Natural killer cell (primary cell): ENCODE measurements around the gene HDHD2. TPM values are rescaled to one million over a fixed set of nuclear protein-coding genes. Genes with fewer than 3 reads are reported as not detected.
A peak's percentile ranks its signal among the peaks of the same experiment; 100 is the strongest.

Experiments
- ATAC-seq, 3 donors: fragments of 150-1000 bp in 2 of 3; fragments of 200-7000 bp in 1 of 3; cut with Tn5 transposase; 1 replicate in 1 of 3; 2 replicates in 2 of 3; pipeline ENCODE4 v1.10.0; 2021; ENCODE audit warnings: mild to moderate bottlenecking in 2 of 3, moderate library complexity in 2 of 3
- DNase-seq, 2 donors: peaks; one replicate each; pipeline versions ENCODE4 v3.0.0 to v3.0.0-alpha.2; 2013 to 2021; ENCODE audit warnings: mixed read lengths in 1 of 2
- H3K27ac ChIP-seq: one replicate; pipeline ENCODE4 v1.5.1; 2013; ENCODE audit warnings: mild to moderate bottlenecking, low read length
- H3K27me3 ChIP-seq: one replicate; pipeline ENCODE4 v1.6.1; 2013; ENCODE audit warnings: low read length; ENCODE audit not compliant: control insufficient read depth, insufficient read depth
- H3K36me3 ChIP-seq: one replicate; pipeline ENCODE4 v1.6.1; 2013; ENCODE audit warnings: low read length; ENCODE audit not compliant: control insufficient read depth, insufficient read depth
- H3K4me1 ChIP-seq: one replicate; pipeline ENCODE4 v1.6.1; 2013; ENCODE audit warnings: low read length; ENCODE audit not compliant: control insufficient read depth, insufficient read depth
- H3K4me3 ChIP-seq: one replicate; pipeline ENCODE4 v1.5.1; 2013; ENCODE audit warnings: low read length
- H3K9me3 ChIP-seq: one replicate; pipeline ENCODE4 v1.6.1; 2013; ENCODE audit warnings: low read length; ENCODE audit not compliant: control insufficient read depth, insufficient read depth
- H3K27ac Mint-ChIP-seq, 2 donors: one replicate each; pipeline ENCODE4 v1.8.0; 2022; ENCODE audit warnings: mild to moderate bottlenecking in 2 of 2, mixed read lengths in 2 of 2, moderate library complexity in 1 of 2
- H3K27me3 Mint-ChIP-seq, 2 donors: one replicate each; pipeline ENCODE4 v1.8.0; 2022; ENCODE audit warnings: low read depth in 2 of 2, mixed read lengths in 2 of 2
- H3K36me3 Mint-ChIP-seq: one replicate; pipeline ENCODE4 v1.8.0; 2022; ENCODE audit warnings: mixed read lengths
- H3K4me1 Mint-ChIP-seq, 2 donors: one replicate each; pipeline ENCODE4 v1.8.0; 2022; ENCODE audit warnings: mixed read lengths in 2 of 2
- H3K4me3 Mint-ChIP-seq: one replicate; pipeline ENCODE4 v1.8.0; 2022; ENCODE audit warnings: mild to moderate bottlenecking, moderate library complexity, mixed read lengths
- H3K9me3 Mint-ChIP-seq, 2 donors: one replicate each; pipeline ENCODE4 v1.8.0; 2022; ENCODE audit warnings: mixed read lengths in 2 of 2
- WGBS: methylation state at CpG from one replicate; pipeline ENCODE4 v1.1.7; 2013; ENCODE audit warnings: missing lambda C conversion rate; ENCODE audit not compliant: insufficient coverage; 5-methylcytosine and 5-hydroxymethylcytosine counted together
- intact Hi-C: fragments of 100-400 bp; cut with micrococcal nuclease; formaldehyde crosslinking; loops from one replicate; pipeline ENCODE4 v1.14.2; 2022
- total RNA-seq, 4 donors: library from RNA; stranded (reverse); fragments of 120-200 nt in 1 of 4; gene quantifications; one replicate each; pipeline versions ENCODE4 v1.2.3 to v1.2.4, GENCODE V29; 2013 to 2022
- TF ChIP-seq, protein P1 (sequence below): fragments of 200-600 bp; IDR thresholded peaks from one replicate; pipeline ENCODE4 v1.8.0; 2022; ENCODE audit warnings: antibody characterized with exemption

The HDHD2 gene
- total RNA-seq, 3 donors from 2014 or later (not counting 1 experiment from before 2014, with no cell fraction given): 27.5 to 36.2 (median 35.3) TPM

DNA sequence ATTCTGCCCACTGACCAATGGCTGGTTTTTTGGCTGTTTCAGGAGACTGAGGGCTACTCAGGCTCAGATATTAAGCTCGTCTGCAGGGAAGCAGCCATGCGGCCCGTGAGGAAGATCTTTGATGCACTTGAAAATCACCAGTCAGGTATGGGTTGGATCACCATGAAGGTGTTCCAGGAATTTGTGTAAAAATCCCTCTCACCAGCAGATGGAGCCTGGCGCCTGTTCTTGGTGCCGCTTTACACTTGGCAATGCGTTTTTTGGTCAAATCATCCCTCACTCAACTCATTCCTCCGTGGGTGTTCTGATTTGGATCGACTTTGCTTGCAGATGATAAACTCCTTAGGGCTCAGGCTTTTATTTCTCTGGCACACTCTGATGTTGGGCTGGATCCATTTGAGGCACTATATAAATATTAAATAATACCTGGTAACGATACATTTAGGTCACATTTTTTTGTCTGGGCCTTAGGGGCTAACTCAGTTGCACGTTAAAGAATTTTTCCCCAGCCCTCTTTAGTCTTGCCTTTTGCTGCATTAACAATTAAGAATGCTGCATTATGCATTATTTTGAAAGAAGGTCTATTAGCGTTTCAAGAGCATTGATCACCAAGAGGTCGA, 50.0 kb downstream of the HDHD2 start:
- DNase-seq (peak; percentile 28 to 72), ATAC-seq (peak in 2 of 3 donors; percentile 42 to 67)
- H3K4me3 ChIP-seq: no peak overlapping the region
- no peaks in the 10 kb centered on the region for H3K27me3 ChIP-seq
- H3K27me3 Mint-ChIP-seq: no peaks in the 10 kb centered on the region
- WGBS: 49% methylated on average over 12 of the region's 12 CpGs
- H3K36me3 Mint-ChIP-seq: peaks cover 5% of the 10 kb centered on the region
- no peaks in the 10 kb centered on the region for H3K9me3 Mint-ChIP-seq
- H3K9me3 ChIP-seq: no peaks in the 10 kb centered on the region
- peaks cover 2% of the 10 kb centered on the region for H3K36me3 ChIP-seq
- no peak overlapping the region for H3K4me3 Mint-ChIP-seq
- TF ChIP-seq, protein P1, sequence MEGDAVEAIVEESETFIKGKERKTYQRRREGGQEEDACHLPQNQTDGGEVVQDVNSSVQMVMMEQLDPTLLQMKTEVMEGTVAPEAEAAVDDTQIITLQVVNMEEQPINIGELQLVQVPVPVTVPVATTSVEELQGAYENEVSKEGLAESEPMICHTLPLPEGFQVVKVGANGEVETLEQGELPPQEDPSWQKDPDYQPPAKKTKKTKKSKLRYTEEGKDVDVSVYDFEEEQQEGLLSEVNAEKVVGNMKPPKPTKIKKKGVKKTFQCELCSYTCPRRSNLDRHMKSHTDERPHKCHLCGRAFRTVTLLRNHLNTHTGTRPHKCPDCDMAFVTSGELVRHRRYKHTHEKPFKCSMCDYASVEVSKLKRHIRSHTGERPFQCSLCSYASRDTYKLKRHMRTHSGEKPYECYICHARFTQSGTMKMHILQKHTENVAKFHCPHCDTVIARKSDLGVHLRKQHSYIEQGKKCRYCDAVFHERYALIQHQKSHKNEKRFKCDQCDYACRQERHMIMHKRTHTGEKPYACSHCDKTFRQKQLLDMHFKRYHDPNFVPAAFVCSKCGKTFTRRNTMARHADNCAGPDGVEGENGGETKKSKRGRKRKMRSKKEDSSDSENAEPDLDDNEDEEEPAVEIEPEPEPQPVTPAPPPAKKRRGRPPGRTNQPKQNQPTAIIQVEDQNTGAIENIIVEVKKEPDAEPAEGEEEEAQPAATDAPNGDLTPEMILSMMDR: peak; percentile 61
- H3K27ac Mint-ChIP-seq: no peak overlapping the region
- H3K4me1 ChIP-seq: no peaks in the 10 kb centered on the region
- no peaks in the 10 kb centered on the region for H3K4me1 Mint-ChIP-seq
- intact Hi-C loops: loop anchor here (1.0 kb wide), 2 partner anchors 105 to 649 kb away; no protein-coding TSS in a partner anchor
- no peak overlapping the region for H3K27ac ChIP-seq

DNA sequence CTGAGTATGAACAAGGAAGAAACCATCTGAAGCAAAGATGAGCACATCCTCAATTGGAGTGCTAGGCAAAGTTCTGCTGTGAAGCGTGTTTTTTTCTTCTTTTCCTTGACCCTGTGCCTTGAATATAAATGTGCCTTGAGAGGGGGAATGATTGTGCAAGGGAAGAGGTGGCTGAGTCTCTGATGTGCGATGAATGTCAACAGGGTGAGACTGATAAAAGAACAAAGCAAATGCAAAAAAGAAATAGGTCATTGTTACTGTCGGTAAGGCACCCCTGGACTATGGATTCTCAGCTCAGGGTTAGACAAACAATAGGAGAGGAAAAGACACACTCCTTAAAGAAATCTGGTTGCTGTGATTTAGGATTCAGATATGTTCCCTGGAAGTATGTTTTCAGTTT, 54.5 kb downstream of the HDHD2 start:
- no peak for DNase-seq
- no peaks in the 10 kb centered on the region for H3K9me3 Mint-ChIP-seq
- peak overlapping the region in 1 of 2 donors; percentile 12 for H3K27ac Mint-ChIP-seq
- H3K4me1 Mint-ChIP-seq: no peaks in the 10 kb centered on the region
- ATAC-seq: no peak
- Histone ChIP-seq H3K27ac (no peak overlapping the region), H3K36me3 (no peaks in the 10 kb centered on the region), H3K9me3 (no peaks in the 10 kb centered on the region), H3K4me3 (no peak overlapping the region), H3K4me1 (no peaks in the 10 kb centered on the region), H3K27me3 (no peaks in the 10 kb centered on the region)
- H3K36me3 Mint-ChIP-seq: peaks cover 8% of the 10 kb centered on the region
- H3K4me3 Mint-ChIP-seq: no peak overlapping the region
- peaks cover 2 to 6% of the 10 kb centered on the region in 2 donors for H3K27me3 Mint-ChIP-seq
- intact Hi-C loops: no loop called here
- TF ChIP-seq, protein P1: no peak
- 94% methylated on average over 3 of the region's 3 CpGs for WGBS

DNA sequence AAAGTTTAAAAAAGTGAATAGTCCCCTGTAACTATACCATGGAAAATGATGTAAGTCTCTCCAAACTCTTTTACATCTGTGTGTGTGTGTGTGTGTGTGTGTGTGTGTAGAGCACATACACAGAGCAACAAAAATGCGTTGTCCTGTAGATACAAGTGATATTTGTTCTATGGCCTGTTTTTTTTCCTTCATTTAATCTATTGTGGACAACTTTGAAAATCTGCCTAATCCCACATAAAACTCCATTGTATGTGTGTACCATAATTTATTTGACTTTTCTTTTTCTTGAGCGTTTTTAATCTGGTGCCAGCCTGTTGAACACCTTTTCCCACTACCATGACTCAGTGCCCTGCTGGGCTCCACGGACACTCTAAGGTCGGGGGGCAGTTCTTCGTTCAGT, 62.6 kb downstream of the HDHD2 start:
- H3K4me1 ChIP-seq: no peaks in the 10 kb centered on the region
- intact Hi-C loops: no loop called here
- WGBS: 100% methylated on average over 3 of the region's 5 CpGs
- Mint-ChIP-seq H3K27ac (no peak overlapping the region), H3K4me1 (no peaks in the 10 kb centered on the region), H3K9me3 (no peaks in the 10 kb centered on the region), H3K27me3 (peaks cover 2 to 5% of the 10 kb centered on the region in 2 donors), H3K36me3 (no peaks in the 10 kb centered on the region), H3K4me3 (no peak overlapping the region)
- H3K4me3 ChIP-seq: no peak overlapping the region
- TF ChIP-seq, protein P1: no peak
- H3K27ac ChIP-seq: no peak overlapping the region
- no peaks in the 10 kb centered on the region for H3K9me3 ChIP-seq
- H3K36me3 ChIP-seq: no peaks in the 10 kb centered on the region
- ATAC-seq (no peak), DNase-seq (no peak)
- no peaks in the 10 kb centered on the region for H3K27me3 ChIP-seq

DNA sequence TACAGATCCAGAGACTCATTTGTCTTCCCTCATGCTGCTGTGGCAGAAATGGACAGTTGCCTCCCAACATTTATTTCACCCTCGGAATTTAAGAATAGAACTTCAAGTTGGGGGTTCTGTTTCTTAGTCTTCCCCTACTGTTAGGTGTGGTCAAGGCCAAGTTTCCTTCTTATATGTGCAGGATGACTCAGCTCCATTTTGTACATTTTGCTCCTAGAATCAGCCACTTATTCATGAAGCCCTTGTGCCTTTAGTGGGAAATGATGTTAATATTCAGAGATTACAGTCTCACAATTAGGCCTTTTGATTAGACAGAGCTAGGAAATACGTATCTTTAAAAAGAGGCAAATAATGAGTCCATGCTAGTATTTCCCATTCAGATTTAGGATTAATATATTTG, 68.7 kb downstream of the HDHD2 start:
- DNase-seq: no peak
- intact Hi-C loops: no loop called here
- TF ChIP-seq, protein P1: no peak
- Histone ChIP-seq H3K36me3 (no peaks in the 10 kb centered on the region), H3K4me1 (no peaks in the 10 kb centered on the region), H3K4me3 (no peak overlapping the region), H3K27me3 (no peaks in the 10 kb centered on the region), H3K27ac (no peak overlapping the region), H3K9me3 (no peaks in the 10 kb centered on the region)
- no peaks in the 10 kb centered on the region for H3K27me3 Mint-ChIP-seq
- ATAC-seq: no peak
- no peaks in the 10 kb centered on the region for H3K4me1 Mint-ChIP-seq
- H3K9me3 Mint-ChIP-seq: no peaks in the 10 kb centered on the region
- H3K27ac Mint-ChIP-seq: no peak overlapping the region
- 11% methylated on average over 1 of the region's 2 CpGs for WGBS
- H3K4me3 Mint-ChIP-seq: no peak overlapping the region
- no peaks in the 10 kb centered on the region for H3K36me3 Mint-ChIP-seq
